LNCaP clone FGC (cell line): ENCODE measurements around the gene OR10A5.
"Not testable (repeated sequence)": the region's sequence is repeated elsewhere in the genome, so short reads cannot be mapped to it uniquely, and the experiment has no call there.

Experiments used
- DNase-seq: peaks from one replicate; pipeline ENCODE4 v3.0.0-alpha.2; 2011; ENCODE audit warnings: low read depth
- H3K4me3 ChIP-seq: 2 replicates; pipeline ENCODE4 v1.5.1; 2011; ENCODE audit warnings: mild to moderate bottlenecking, low read depth, low read length, control low read depth
- TF ChIP-seq, protein P1 (sequence below): IDR thresholded peaks from 2 replicates; pipeline ENCODE4 v1.5.1; 2012; ENCODE audit warnings: mild to moderate bottlenecking; ENCODE audit not compliant: control insufficient read depth, insufficient read depth; ENCODE audit errors: extremely low read depth

Gene OR10A5

DNA sequence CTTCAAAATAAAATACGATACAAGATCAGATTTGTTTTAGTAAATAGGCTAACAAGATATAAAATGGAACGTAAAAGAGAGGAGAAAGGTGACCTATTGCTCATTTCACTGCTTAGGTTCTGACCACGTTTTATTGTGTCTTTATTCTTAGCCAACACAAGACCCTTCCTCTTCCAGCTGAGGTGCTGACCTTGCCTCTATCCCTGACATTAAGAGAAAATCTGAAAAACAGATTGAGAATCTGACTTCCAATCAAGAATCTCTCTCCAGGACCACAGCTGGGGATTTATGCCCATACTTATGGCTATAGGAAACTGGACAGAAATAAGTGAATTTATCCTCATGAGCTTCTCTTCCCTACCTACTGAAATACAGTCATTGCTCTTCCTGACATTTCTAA is at the start of gene OR10A5:
Gene OR10A5, plus strand, starts transcription at position 301 of the 400 bp plus-strand sequence. Its CDS starts 0 bp downstream, at position 301.
- no peak for DNase-seq
- TF ChIP-seq, protein P1, sequence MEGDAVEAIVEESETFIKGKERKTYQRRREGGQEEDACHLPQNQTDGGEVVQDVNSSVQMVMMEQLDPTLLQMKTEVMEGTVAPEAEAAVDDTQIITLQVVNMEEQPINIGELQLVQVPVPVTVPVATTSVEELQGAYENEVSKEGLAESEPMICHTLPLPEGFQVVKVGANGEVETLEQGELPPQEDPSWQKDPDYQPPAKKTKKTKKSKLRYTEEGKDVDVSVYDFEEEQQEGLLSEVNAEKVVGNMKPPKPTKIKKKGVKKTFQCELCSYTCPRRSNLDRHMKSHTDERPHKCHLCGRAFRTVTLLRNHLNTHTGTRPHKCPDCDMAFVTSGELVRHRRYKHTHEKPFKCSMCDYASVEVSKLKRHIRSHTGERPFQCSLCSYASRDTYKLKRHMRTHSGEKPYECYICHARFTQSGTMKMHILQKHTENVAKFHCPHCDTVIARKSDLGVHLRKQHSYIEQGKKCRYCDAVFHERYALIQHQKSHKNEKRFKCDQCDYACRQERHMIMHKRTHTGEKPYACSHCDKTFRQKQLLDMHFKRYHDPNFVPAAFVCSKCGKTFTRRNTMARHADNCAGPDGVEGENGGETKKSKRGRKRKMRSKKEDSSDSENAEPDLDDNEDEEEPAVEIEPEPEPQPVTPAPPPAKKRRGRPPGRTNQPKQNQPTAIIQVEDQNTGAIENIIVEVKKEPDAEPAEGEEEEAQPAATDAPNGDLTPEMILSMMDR = no peak
- H3K4me3 ChIP-seq = no peak within 1 kb of the TSS

DNA sequence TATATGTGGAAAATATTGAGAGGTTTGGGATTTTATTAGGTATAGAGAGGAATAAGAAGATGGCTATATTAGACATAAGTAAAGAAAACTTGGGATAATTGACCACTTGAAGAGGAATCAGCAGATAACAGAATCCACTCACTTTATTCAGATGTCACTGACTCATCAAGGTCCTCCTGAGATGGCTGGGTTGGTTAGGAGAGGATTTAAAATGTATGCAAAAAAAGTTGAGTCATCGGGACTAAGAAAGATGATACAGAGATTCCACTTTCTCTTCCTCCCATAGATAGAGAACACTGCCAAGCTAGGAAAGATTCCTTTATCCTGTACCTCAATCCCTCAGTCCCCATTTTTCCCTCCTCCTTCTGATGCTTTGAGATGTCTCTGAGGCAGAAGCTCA is 46.1 kb upstream of the OR10A5 start, which contains the start of gene OR6A2:
Gene OR6A2, minus strand, starts transcription at position 288 of the 400 bp plus-strand sequence. CDS start 3,981 bp downstream, outside the sequence.
- no peak within 1 kb of the TSS for H3K4me3 ChIP-seq
- DNase-seq = no peak
- TF ChIP-seq, protein P1 = no peak

DNA sequence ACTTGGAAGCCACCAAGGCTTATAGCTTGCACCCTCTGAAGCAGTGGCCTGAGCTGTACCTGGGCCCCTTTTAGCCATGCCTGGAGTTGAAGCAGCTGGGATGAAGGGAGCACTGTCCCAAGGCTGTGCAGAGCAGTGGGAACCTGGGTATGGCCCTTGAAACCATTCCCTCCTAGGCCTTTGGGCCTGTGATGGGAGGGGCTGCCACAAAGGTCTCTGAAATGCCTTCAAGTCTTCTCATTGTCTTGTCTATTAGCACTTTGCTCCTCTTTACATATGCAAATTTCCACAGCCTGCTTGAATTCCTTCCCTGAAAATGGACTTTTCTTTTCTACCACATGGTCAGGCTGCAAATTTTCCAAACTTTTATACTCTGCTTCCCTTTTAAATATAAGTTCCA is 44.4 kb upstream of the OR10A5 start:
- not testable (repeated sequence) for H3K4me3 ChIP-seq

DNA sequence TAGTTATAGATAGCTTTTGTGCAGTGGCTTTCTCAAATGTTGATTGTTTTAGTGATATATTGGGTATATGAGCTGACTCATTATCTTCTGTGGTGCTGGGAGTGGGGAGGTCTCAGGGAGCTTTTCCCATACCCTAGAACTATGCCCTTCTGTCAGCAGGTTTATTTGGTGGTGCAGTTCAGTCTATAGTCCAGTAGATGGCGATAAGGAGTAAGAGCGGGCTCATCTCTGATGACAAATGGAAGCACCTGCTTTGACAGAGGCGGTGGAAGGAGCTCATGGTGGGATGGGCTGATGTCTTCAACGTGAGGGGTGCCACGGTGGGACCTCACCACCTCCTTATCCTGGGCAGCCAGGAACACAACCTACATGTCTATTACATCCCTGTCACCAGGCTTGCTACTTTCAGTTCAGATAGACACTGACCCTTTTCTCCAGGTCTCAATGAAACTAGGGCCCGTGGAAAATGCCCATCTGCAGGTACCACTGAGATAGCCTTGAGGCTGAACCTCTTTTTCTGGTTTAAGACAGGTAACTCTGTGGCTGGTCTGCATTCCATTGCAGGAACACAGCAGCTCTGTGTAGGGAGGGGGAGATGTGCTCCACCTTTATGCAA is 33.0 kb upstream of the OR10A5 start:
- TF ChIP-seq, protein P1 = peak; percentile 89
- DNase-seq = peak; percentile 7
- H3K4me3 ChIP-seq = no peak overlapping the region

More for the DNA sequence above, 44.4 kb upstream of the OR10A5 start:
- not testable (repeated sequence) for DNase-seq

DNA sequence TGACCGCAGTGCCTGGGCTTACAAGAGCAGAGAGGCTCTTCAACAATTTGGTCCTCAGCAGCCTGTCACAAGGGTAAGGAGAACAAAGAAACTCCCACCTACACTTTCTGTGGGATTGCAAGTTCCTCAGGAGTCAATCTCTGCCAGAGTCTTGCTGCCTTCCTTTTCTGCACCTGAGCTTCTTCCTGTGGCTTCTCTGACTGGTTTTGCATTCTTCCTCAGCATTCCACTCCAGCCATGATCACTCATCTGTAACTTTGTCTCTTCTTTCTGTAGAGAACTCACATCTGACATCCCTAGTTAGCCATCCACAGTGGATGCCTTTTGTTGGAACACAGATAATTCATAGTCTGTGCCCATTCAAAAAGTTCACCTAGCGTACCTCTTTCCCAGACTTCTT is 31.8 kb upstream of the OR10A5 start:
- no peak overlapping the region for H3K4me3 ChIP-seq
- TF ChIP-seq, protein P1 = no peak
- no peak for DNase-seq

DNA sequence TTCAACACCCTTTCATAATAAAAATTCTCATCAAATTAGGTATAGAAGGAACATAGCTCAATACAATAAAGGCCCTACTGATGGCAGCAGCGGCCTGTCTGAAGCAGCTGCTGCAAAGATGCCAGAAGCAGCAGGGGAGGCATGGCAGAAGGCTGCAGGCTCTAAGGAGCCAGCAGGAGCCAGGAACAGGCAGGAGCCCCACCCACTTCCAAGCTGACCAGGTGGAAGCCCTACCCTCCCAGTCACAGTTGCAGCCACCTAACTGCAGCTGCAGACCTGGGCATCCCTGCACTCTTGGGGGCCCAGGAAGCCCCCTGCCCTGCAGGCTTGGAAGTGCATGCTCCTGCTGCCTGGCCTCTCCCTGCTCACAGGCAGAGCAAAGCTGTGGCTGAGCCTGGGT is 27.8 kb upstream of the OR10A5 start:
- no peak overlapping the region for H3K4me3 ChIP-seq
- TF ChIP-seq, protein P1 = 0 out of 2 replicates have a peak, but pooled peaks have one; percentile 3
- no peak for DNase-seq

- no peak overlapping the region for H3K4me3 ChIP-seq
- no peak for DNase-seq
- TF ChIP-seq, protein P1 = no peak
Measured at GRCh38 chr11:6818967-6819366, 26.5 kb upstream of the OR10A5 start.
